Body of pancreas (tissue), 4 donors: Measurements from ENCODE around the gene PJA2.

Experiments used
- POLR2A ChIP-seq, 3 donors: fragments of 450-650 bp; IDR thresholded peaks; one replicate each; pipeline ENCODE4 v1.6.1; 2016; ENCODE audit warnings: antibody characterized with exemption in 3 of 3, mild to moderate bottlenecking in 2 of 3
- TF ChIP-seq, protein P1 (sequence below), 7 experiments: fragments of 450-650 bp in 4 of 7; fragments of 200-600 bp in 3 of 7; sonication (generic) in 3 of 7; IDR thresholded peaks; one replicate each; pipeline ENCODE4 v1.5.1; 2016 to 2019; ENCODE audit warnings: antibody characterized with exemption in 7 of 7

DNA sequence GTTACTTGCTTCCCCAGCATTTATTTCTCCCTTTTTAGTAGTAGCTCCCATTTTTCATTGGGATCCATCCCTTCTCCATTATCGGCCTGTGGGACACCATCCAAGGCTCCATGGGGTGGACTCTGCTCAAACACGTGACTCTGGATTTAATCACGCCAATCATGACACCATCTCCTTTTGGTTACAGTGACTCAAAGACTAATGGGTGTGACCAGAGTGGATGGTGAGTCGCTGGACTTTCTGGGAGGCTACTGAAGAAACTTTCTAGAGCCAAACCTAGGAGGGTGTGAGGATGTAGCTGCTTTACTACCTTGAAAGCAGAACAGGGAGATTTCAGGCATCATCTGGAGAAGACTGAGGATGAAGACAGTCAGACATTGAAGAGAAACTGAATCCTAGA lies 93.1 kb downstream of the PJA2 start:
- TF ChIP-seq, protein P1, sequence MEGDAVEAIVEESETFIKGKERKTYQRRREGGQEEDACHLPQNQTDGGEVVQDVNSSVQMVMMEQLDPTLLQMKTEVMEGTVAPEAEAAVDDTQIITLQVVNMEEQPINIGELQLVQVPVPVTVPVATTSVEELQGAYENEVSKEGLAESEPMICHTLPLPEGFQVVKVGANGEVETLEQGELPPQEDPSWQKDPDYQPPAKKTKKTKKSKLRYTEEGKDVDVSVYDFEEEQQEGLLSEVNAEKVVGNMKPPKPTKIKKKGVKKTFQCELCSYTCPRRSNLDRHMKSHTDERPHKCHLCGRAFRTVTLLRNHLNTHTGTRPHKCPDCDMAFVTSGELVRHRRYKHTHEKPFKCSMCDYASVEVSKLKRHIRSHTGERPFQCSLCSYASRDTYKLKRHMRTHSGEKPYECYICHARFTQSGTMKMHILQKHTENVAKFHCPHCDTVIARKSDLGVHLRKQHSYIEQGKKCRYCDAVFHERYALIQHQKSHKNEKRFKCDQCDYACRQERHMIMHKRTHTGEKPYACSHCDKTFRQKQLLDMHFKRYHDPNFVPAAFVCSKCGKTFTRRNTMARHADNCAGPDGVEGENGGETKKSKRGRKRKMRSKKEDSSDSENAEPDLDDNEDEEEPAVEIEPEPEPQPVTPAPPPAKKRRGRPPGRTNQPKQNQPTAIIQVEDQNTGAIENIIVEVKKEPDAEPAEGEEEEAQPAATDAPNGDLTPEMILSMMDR (IDR thresholded peaks at IDR 0.05) = no peak
- TF ChIP-seq POLR2A (IDR thresholded peaks at IDR 0.05) = no peak
